GM12865 (cell line): ENCODE measurements around the gene HAUS1.
A peak's percentile ranks its signal among the peaks of the same experiment; 100 is the strongest.

Experiments used
- DNase-seq: peaks from one replicate; pipeline ENCODE4 v3.0.0; 2010; ENCODE audit warnings: low read depth
- H3K4me3 ChIP-seq: 2 replicates; pipeline ENCODE4 v1.5.1; 2011; ENCODE audit warnings: mild to moderate bottlenecking, low read depth, low read length, control low read depth
- TF ChIP-seq, protein P1 (sequence below): IDR thresholded peaks from 2 replicates; pipeline ENCODE4 v1.5.1; 2011; ENCODE audit warnings: low read length, control low read depth, low read depth, inconsistent platforms; ENCODE audit not compliant: insufficient read depth; ENCODE audit errors: missing control alignments

HAUS1 gene

DNA sequence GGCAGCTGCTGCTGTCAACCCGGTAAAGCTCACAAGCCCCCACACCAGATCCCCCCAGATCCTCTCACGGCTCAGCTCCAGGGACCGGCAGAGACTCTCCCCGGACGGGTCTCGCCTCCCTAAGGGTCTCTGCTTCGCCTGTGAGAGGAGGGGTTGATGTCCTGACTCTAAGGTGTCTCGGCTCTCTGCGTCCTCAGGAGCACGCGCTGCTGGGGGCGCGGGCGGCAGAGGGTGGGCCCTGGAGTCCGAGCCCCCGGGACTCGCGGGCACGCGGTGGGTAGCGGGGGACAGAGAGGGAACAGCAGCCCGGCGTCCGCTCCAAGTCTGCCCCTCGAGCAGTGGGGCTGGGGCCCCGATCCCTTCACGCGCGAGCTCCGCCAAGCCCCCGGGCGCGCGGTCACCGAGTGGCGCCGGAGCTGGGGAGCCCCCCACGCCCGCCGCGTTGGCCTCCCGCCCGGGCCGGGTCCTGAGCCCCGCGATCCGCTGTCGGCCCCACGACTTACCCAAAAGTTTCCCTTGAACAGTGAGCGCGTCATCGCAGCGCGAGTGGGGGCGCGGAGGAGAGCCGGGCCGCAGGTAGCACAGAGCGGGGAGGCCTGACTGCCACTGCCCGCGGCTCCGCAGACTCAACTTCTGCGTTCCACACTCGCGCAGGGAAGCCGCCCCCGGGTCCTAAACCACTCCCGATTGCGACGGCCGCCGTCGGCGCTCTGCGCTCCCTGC, 32.4 kb upstream of the HAUS1 start, which contains the start of gene PSTPIP2:
Gene PSTPIP2, minus strand, starts transcription at position 608 of the 723 bp plus-strand sequence. Its CDS starts 72 bp downstream, at position 536.
- peak within 1 kb of the TSS; percentile 42 for H3K4me3 ChIP-seq
- DNase-seq: peak; percentile 54
- TF ChIP-seq, protein P1, sequence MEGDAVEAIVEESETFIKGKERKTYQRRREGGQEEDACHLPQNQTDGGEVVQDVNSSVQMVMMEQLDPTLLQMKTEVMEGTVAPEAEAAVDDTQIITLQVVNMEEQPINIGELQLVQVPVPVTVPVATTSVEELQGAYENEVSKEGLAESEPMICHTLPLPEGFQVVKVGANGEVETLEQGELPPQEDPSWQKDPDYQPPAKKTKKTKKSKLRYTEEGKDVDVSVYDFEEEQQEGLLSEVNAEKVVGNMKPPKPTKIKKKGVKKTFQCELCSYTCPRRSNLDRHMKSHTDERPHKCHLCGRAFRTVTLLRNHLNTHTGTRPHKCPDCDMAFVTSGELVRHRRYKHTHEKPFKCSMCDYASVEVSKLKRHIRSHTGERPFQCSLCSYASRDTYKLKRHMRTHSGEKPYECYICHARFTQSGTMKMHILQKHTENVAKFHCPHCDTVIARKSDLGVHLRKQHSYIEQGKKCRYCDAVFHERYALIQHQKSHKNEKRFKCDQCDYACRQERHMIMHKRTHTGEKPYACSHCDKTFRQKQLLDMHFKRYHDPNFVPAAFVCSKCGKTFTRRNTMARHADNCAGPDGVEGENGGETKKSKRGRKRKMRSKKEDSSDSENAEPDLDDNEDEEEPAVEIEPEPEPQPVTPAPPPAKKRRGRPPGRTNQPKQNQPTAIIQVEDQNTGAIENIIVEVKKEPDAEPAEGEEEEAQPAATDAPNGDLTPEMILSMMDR: no peak

DNA sequence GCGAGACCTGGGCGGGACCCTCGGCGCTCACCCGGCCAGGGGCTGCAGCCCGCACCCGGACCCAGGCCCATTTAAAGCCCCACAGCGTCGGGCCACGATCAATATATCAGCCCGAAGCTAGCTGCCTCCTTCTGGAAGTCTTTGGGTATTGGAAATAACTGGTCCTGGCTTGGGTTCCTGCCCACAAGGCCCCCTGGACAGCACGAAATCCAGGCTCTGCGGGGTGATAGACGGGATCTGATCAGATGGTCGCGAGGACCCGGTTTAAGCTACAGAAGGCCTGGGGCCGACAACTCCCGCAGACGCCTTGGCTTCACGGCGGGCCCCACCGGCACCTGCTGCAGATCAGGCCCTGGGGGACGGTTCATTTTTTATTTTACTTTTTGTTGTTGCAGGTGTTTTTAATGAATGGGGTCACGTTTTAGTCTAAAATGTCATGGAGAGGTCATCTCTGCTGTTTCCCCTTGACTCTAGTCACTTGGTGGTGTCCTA, 31.8 kb upstream of the HAUS1 start:
- TF ChIP-seq, protein P1: no peak
- no peak for DNase-seq
- peak overlapping the region; percentile 42; the same call in 1 of the 2 replicates for H3K4me3 ChIP-seq

DNA sequence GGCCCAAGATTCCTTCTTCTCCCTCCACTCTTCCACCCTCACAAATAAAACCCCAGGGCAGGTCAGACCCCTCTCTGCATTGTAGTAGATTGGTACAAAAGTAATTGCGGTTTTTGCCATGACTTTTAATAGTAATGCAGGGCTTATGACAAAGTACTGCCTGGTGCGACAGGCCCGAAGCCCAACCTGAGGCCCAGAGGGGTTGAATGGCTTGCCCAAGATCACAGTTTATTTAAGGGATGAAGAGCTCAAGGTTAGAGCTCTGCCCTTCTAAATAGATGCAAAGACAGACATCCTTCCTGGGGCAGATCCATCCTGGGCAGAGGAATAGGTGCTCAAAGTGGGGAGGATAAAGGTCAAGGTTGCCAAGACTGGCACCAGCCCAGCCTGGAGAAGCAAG, 31.2 kb upstream of the HAUS1 start:
- TF ChIP-seq, protein P1: no peak
- H3K4me3 ChIP-seq: no peak overlapping the region
- DNase-seq: no peak

DNA sequence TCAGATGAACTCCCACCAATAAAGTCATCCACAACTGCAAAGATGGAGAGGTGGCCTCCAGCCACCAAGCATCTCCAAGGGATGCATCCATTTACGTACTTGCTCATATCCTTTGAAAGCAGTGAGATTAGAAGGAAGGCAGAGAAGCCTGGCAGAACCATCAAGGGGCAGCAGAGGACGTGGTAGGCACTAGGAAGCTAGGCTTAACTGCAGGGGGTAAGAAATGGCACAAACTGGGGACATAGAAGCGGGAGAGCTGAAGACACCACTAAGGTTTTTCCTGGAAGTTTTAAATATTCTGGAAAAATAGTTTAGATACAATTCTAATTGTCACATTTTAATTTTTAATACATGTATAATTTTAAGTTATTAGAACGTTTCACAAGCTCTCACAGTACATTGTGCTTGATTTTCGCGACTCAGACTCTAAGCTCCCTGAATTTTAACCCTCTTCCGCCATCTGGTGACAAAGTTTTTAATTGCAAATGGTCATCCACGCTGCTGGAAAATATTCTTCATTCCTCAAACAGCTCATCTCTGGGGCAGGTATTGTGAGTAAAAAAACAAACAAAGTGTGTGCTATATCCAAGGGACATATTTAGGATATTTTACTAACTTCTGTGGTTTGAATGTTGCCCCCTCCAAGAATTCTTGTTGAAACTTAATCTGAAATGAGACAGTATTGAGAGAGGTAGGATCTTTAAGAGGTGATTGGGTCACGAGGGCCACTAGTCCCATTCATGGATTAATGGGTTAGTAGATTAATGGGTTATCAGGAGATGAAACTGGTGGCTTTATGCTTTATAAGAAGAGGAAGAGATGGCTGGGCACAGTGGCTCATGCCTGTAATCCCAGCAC, 30.5 kb upstream of the HAUS1 start:
- TF ChIP-seq, protein P1: peak; percentile 51
- H3K4me3 ChIP-seq: no peak overlapping the region
- peak; percentile 66 for DNase-seq

DNA sequence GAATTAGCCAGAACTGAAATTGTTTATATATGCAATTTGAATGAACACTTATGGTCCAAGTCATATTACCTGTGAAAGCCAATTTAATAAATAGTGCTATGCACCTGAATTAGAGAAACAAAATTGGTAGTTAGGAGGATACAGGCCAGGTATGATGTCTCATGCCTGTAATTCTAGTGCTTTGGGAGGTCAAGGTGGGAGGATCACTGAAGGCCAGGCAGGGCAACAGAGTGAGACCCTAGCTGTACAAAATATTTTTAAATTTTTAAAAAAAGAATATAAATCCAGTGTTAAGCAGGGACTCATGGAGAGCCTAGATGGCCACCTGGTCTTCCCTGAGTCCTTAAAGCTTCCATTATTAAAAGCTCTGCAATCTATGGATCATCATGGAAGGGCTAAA, 24.8 kb upstream of the HAUS1 start:
- no peak overlapping the region for H3K4me3 ChIP-seq
- no peak for DNase-seq
- TF ChIP-seq, protein P1: no peak

DNA sequence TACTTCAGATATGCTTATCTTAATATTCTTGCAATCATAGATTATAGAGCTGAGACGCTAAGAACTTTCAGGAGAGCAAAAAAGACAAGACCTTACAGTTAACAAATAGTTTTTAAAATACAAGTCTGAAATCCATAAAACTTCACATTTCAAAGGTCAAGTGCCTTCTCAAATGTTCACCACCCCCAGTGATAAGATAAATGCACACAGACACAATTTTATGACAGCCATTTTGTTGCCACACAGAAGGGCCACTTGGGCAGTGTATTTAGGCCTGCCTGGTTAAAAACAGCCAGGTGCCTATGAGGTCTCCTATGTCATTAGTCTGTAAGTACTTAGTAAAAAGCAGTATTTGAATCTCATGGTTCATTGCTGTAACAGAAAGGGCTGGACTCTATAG, 24.0 kb upstream of the HAUS1 start:
- TF ChIP-seq, protein P1: no peak
- no peak for DNase-seq
- no peak overlapping the region for H3K4me3 ChIP-seq
